Coronary artery (tissue), 2 donors: ENCODE results near the gene TRPM1.

ENCODE experiments used
- DNase-seq: peaks from one replicate; pipeline ENCODE4 v3.0.0-alpha.2; 2017; ENCODE audit warnings: low spot score
- H3K27ac ChIP-seq, 2 donors: fragments of 200-600 bp; sonication (generic); one replicate each; pipeline ENCODE4 v1.5.1; 2016 to 2019
- H3K4me3 ChIP-seq: fragments of 200-600 bp; sonication (generic); 2 replicates; pipeline ENCODE4 v1.5.1; 2016; ENCODE audit warnings: mild to moderate bottlenecking, moderate library complexity
- TF ChIP-seq, protein P1 (sequence below): fragments of 200-600 bp; sonication (generic); IDR thresholded peaks from one replicate; pipeline ENCODE4 v1.5.1; 2019; ENCODE audit warnings: antibody characterized with exemption

Gene TRPM1

DNA sequence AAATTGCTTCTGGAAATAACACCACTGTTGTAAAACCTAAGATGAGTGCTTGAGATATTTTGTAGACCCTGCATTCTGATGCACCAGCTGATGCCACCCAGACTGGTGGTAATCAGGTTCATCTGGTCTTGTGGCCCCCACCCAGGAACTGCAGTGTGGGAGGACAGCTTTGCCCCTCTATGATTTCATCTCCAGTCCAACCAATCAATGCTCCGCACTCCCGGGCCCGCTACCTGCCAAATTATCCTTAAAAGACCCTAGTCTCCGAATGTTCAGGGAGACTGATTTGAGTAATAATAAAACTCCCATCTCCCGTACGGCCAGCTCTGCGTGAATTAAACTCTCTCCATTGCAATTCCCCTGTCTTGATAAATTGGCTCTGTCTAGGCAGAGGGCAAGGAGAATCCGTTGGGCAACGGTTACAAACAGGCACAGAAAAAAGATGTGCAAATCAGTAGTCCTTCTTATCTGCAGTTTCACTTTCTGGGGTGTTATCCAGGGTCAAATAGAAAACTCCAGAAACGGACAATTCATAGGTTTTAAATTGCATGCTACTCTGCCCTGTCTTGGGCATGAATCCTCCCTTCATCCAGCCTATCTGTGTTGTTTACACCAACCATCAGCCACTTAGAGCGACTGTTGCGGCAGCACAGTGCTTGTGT lies 29.2 kb upstream of the TRPM1 start:
- Histone ChIP-seq H3K4me3 (no peak overlapping the region), H3K27ac (no peak overlapping the region)
- no peak for DNase-seq
- TF ChIP-seq, protein P1, sequence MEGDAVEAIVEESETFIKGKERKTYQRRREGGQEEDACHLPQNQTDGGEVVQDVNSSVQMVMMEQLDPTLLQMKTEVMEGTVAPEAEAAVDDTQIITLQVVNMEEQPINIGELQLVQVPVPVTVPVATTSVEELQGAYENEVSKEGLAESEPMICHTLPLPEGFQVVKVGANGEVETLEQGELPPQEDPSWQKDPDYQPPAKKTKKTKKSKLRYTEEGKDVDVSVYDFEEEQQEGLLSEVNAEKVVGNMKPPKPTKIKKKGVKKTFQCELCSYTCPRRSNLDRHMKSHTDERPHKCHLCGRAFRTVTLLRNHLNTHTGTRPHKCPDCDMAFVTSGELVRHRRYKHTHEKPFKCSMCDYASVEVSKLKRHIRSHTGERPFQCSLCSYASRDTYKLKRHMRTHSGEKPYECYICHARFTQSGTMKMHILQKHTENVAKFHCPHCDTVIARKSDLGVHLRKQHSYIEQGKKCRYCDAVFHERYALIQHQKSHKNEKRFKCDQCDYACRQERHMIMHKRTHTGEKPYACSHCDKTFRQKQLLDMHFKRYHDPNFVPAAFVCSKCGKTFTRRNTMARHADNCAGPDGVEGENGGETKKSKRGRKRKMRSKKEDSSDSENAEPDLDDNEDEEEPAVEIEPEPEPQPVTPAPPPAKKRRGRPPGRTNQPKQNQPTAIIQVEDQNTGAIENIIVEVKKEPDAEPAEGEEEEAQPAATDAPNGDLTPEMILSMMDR, result no peak

DNA sequence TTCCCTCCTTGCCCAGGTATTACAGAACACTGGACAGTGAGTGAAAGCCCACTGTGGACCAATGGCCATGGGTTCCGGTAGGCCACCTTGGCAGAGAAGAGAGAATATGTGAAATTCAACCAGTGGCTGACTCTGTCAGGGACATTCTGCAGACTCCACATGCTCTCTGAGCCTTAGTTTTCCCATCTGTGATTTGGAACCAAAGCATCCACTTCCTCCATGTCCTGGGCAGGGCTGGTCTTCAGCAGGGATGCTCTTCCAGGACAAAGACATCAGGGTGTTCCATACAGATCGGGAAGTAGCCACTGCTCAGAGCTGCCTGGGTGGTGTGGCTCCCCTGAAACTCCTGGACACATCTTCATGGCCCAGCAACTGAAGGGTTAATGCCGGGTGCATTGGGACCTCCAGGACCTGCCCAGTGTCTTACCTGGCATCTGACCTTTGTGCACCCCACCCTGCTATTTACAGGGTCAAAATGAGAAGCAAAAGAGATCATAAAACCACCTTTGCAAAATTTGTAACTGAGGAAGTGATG lies 28.3 kb upstream of the TRPM1 start:
- no peak overlapping the region for H3K27ac ChIP-seq
- no peak overlapping the region for H3K4me3 ChIP-seq
- no peak for DNase-seq
- TF ChIP-seq, protein P1, result no peak

DNA sequence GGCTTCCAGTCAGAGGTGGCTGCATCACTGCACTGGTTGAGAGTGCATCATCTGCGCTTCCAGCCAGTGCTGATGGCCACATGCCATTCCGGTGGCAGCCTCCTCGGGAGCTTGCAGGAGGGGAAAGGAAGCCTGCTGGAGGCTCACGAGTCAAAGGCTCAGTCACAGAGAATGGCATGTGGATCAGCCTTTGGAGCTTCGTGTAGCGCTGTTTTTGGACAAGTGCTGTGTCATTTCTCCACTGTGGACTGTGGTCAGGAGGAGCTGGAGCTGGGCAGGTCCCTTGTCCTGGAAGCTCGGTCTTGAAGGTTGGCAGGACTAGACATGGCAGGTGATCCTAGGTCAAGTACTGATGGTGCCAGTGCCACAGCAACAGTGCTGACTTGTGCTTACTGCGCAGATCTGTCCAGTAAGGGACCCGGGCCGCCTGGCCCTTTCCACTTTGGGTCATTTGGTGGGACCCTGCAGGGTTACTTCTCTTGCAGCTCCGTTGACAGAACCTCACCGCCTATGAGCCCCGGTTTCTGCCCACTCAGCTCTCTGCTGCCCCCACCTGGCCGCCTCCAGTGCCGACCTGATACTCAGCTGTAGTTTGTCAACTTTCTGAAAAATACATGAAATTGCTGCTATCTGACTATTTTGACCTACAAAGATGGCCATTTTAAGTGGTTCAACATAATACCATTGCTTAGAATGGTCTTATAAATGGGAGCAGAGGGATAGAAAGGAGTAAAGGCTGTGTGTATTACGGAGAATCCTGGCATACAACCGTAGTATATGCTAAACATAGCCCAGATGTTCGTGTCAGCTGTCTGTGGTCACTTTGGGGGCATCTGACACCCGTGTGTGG lies 27.6 kb upstream of the TRPM1 start:
- no peak overlapping the region for H3K27ac ChIP-seq
- H3K4me3 ChIP-seq, result peak overlapping the region; percentile 42
- DNase-seq, result no peak
- TF ChIP-seq, protein P1, result peak; percentile 71

DNA sequence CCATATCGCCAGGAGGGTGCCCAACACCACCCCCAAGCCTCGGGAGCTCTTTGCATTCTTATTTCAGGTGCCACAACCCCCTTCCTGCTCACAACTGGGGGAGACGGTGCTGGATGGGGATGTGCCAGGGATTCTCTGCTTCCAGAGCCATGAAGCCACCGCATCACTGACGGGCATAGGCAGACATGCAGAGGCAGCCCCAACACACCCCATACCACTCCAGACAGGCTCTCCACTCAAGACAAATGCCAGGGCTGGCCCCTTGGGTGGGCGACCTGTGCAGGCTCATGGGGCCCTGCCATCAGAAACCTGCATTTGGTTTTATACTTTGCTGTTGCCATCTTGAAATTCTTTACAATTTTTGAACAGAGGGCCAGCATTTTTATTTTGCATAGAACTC lies 27.0 kb upstream of the TRPM1 start:
- Histone ChIP-seq H3K27ac (no peak overlapping the region), H3K4me3 (no peak overlapping the region)
- TF ChIP-seq, protein P1, result no peak
- DNase-seq, result no peak

DNA sequence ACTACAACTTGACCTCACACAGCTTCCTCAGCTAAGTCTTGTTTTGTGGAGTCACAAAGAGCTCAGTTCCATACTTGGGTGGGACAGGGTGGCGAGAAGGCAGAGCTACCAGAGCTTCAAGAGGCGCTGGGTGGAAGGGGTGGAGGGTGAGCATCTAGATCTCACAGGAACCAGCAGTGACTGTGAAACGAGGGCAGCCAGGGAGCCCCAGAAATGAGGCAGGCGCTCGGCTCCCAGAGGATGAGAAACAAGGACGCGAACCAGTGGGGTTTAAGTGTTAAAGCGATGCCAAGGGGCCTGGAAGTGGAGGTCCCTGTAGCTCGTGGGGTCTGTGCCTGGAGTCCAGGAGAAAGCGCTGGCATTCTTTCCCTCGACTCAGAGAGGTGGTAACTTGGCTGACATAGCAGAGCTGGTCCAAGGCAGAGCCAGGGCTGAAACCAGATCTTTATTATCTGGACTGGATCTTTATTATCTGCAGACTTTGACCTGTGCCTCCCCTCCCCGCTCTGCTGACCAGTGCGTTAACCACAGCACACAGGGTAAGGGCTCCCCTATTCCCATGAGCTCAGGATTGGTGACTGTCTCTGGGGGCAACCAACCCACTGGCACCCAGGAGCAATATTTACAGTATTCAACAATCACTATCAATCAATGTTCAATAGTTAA lies 26.2 kb upstream of the TRPM1 start:
- no peak overlapping the region for H3K27ac ChIP-seq
- no peak for DNase-seq
- TF ChIP-seq, protein P1, result no peak
- no peak overlapping the region for H3K4me3 ChIP-seq

DNA sequence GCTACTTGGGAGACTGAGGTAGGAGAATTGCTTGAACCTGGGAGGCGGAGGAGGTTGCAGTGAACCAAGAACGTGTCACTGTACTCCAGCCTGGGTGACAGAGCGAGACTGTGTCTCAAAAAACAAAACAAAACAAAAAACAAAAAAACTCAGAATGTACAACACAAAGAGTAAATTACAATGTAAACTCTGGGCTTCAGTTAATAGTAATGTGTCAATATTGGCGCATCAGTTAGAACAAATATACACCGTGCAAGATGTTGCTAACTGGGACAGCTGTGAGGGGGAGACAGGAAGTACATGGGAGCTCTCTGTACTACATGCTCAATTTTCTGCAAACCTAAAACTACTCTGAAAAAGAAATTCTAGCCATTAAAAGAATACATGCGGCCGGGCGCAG lies 23.5 kb upstream of the TRPM1 start:
- TF ChIP-seq, protein P1, result no peak
- no peak for DNase-seq
- Histone ChIP-seq H3K4me3 (no peak overlapping the region), H3K27ac (no peak overlapping the region)
